ENCODE data around the gene CAV1.

Gene CAV1

DNA sequence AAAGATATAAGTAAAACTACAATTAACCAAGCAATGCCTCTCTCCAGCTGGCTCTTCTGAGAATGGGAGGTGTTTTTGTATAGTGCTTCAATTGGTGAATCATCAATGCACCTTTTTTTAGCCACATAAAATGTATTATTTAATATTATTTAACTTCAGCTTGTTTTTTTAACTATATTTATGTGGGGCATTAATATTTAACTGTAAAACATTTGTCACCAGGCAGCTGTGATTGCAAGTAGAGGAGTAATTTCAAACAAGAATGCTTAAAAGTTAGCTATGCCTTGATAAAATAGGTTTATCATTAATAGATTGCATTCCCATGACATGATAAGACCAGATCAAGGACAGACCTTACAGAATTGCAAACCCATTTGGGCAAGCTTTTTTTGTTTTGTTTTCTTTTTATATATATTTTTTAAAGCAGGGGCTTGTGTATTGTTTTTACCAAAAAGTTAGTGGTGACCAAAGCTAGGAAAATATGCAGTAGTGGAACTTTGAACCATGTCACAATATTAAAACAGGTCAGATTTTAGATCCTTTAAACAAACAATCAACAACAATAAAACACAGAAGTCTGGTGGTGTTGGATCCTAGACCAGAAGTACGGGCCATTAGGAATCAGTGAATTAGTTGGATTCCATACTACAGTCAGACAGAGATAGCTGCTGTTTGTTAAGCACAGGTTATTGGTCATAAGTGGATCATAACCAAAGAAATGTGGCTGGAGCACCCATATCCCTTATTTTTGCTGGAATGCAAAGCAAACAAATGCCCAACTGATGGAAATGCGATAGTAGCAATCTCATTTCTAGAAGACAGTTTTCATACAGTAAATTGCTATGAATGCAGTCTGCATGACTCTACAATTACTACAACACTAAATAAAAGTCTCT lies 22.4 kb upstream of the CAV1 start:
- H3K4me3 ChIP-seq (ENCODE audit: low read depth, low read length) = no peak overlapping the region

DNA sequence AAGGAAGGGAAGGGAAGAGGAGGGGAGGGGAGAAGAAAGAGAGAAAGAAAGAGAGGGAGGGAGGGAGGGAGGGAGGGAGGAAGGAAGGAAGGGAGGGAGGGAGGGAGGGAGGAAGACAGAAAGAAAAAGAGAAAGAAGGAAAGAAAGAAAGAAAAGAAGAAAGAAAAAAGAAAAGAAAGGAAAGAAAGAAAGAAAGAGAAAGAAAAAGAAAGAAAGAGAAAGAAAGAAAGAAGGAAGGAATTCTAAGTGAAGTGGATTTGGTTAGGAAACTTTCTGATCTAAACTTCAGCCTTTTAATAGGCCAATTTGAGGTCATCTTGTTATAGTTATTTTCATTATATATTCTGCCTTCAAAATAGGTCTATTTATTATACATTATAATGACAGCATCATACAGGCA lies 21.0 kb upstream of the CAV1 start:
- no peak overlapping the region for H3K4me3 ChIP-seq (ENCODE audit: low read depth, low read length)

GRCh38 chr7:116505278-116505677 lies 19.6 kb upstream of the CAV1 start:
- H3K4me3 ChIP-seq (ENCODE audit: low read depth, low read length) = no peak overlapping the region

DNA sequence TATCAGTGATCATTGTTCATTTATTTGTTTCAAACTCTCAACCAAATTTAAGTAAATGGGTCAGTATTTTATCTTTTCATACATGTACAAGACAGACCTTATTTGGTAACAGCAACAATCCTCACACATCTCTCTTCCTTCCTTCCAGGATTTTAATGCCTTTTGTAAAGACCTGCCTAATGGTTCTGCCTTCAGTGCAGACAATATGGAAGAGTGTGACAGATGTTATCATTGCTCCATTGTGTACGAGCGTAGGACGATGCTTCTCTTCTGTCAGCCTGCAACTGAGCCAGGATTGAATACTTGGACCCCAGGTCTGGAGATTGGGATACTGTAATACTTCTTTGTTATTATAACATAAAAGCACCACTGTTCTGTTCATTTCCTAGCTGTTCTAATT lies 19.0 kb upstream of the CAV1 start:
- H3K4me3 ChIP-seq (ENCODE audit: low read depth, low read length) = no peak overlapping the region

- H3K4me3 ChIP-seq (ENCODE audit: low read depth, low read length) = no peak overlapping the region
Measured at GRCh38 chr7:116509982-116510579, 14.8 kb upstream of the CAV1 start.

GRCh38 chr7:116510795-116511194 lies 14.0 kb upstream of the CAV1 start:
- no peak overlapping the region for H3K4me3 ChIP-seq (ENCODE audit: low read depth, low read length)

DNA sequence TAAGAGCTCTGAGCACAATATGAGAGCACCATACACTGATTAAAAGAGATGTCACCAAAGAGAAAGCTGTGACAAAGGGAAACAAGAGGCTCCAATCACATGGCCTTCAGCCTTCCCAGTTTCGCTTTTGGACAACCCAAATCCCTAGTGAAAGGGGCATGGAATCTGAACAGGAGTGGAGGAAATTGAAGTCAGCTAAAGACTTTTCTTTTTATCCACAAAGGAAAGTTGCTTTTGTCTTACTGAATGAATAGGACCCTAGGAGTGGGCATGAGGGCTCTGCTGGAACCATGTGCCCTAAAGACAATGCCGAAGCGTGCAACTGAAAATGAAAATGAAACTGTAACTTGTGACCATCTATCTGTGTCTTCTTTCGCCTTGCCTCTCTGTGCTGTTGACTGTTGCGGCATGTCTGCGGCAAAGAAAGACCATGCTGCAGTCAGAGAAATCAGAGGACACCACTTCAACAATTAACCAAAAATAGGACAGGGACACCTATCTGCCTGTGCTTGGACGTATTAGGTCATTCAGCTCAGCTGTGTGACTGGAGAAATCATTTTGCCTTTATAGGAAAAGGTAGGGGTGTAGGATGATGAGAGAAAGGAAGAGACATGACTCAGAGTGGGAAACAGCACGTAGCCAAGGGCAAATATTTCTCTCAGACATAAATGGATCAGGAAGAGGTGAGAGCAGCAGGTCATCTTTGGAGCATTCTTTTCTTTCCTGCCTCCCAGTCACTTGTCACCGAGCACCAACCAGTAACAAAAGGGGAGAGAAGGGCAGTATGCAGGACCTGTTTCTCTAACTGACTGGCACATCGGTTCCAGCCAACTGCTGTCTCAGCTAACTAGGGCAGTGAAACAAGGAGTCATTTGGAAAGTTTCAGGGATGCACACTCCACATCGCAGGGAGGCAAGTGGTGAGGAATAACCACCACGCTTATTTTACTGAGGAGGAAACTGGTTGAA lies 13.0 kb upstream of the CAV1 start:
- H3K4me3 ChIP-seq (ENCODE audit: low read depth, low read length) = no peak overlapping the region

- no peak overlapping the region for H3K4me3 ChIP-seq (ENCODE audit: low read depth, low read length)
Measured at GRCh38 chr7:116512520-116513188, 12.2 kb upstream of the CAV1 start.

GRCh38 chr7:116515584-116515983 lies 9.3 kb upstream of the CAV1 start:
- no peak overlapping the region for H3K4me3 ChIP-seq (ENCODE audit: low read depth, low read length)

DNA sequence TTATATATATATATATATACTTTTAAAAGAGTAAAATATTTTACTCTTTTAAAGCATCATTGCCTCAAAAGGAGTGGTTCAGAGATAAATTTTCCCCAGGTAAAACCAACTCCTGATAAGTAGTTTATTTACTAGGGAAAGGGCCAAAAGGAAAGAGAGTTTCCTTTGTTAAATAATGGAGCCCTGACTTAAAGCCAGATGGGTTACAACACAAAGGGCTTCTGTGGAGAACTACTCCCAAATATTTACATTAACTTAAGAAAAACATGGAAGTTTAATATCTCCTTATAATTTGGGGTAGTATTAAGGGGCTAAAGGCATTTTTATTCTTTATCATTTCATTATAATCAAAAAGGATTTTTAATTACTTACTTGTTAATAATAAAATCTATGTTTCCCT lies 8.5 kb upstream of the CAV1 start:
- no peak overlapping the region for H3K4me3 ChIP-seq (ENCODE audit: low read depth, low read length)

GRCh38 chr7:116517626-116518025 lies 7.2 kb upstream of the CAV1 start:
- H3K4me3 ChIP-seq (ENCODE audit: low read depth, low read length) = no peak overlapping the region

DNA sequence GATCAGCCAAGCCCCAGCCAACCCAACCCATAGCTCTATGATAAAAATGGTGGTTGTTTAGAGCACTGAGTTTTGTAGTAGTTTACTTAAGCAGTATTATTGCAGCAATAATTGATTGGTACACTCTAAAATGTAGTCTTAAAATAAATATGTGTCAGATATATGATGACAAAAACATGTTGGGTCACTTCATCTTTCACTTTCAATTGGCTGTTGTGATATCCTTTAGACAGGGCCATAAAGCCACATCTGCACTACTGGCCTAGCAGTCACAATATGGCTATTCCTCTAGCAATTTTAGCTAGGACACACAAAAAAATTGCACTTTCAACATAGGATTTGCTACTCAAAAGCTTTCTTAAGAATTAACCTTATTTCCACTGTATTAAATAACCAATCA lies 5.9 kb upstream of the CAV1 start:
- H3K4me3 ChIP-seq (ENCODE audit: low read depth, low read length) = no peak overlapping the region

DNA sequence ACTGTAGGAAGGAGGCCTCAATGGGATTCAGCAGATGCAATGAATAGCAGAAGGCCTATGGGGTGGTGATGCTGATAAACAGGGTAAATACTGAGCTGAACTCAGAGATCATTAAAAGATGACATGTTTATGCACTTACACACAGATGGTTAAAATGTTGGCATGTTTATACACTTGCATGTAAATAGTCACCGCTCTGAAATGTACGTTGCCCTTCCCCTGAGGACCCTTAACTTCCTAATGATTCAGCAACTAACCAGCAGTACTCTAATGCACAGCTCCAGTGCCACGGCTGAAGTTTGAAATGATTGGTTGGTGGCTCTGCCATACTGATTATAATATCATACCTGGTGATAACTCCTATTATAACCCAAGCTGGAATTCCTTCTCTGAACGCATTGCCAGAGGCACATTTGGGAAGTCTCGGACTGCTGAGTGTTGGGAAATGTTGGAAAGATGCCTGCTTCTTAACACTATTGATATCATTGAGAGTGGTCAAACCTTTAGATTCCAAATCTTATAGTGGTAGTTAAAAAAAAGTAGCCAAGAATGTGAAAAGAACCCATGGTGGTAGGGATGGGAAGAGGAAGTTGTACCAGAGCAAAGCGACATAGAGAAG lies 3.7 kb upstream of the CAV1 start:
- no peak overlapping the region for H3K4me3 ChIP-seq (ENCODE audit: low read depth, low read length)

DNA sequence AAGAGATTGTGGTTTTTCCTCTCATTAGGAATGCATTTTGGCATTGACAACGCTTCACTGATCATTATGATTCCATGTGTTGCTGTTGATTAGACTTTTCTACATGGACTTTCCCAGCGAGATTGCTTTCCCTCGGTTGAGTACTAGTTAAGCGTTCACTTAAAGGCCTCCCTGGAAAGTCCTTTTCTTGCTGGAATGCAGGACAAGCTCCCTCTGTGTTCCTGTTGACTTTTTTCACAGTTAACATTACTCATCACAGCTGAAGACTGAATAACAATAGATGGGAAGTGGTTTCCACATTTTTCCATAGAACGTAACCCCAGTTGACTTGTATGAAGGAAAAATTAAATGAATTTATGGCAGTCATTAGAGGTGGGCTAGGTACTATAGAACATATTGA lies 2.6 kb upstream of the CAV1 start:
- no peak overlapping the region for H3K4me3 ChIP-seq (ENCODE audit: low read depth, low read length)

DNA sequence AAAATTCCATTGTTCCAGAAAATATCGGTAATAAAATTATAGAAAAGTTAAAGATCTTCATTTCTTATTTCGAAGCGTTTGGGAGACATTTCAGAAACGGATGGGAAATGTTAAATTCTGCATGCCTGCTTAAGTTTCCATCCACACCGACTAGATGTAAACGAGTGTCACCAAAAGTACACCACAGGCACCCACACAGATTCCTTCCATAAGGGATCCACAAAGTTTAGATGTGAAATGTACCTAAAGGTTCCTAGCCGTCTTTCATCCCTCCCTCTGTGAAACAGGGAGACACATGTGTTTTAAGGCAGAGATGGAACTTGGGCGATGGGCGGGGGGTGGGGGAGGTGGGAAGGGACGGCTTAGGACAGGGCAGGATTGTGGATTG lies 621 bp upstream of the CAV1 start:
- no peak overlapping the region for H3K4me3 ChIP-seq (ENCODE audit: low read depth, low read length)

- peak overlapping the region; percentile 53 for H3K4me3 ChIP-seq (ENCODE audit: low read depth, low read length)
Measured at GRCh38 chr7:116525298-116525912, 569 bp downstream of the CAV1 start.

DNA sequence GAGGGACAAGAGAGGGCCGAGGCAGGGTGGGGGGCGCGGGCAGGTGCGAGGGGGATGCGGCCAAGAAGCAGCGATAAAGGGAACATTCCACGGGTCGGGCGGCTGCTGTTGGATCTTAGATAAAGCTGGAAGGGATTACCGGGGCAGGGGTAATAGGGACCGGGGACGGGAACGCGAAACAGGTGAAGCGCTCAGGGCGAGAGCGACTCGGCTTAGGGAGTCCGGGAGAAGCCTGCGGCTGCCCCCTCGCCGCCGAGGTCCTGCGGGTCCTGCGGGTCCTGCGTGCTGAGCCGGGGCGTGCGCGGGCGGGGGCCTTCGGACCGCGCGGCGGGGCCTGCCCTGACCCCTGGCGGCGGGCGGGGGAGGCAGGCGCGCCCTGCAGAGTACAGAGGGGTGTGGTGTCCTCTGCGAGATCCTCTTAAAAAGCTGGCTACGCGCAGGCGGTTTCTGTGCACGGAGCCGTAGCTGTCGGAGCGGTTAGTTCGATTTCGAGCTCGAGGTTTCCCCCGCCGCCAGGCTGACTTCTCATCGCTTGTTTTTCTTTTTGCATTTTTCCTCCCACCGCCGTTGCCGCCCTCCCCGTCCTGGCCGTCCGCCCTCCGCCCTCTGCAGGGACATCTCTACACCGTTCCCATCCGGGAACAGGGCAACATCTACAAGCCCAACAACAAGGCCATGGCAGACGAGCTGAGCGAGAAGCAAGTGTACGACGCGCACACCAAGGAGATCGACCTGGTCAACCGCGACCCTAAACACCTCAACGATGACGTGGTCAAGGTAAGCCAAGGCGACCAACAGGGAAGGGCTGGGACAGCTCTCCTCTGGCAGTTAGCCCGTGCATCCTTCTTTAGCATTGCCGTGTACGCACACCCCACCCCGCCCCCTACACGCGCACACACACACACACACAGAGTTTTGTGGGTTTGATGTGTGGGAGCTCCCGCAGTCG lies 1.4 kb downstream of the CAV1 start:
- H3K4me3 ChIP-seq (ENCODE audit: low read depth, low read length) = peak overlapping the region; percentile 53

GRCh38 chr7:116526897-116527296 lies 2.1 kb downstream of the CAV1 start:
- peak overlapping the region; percentile 53 for H3K4me3 ChIP-seq (ENCODE audit: low read depth, low read length)

GRCh38 chr7:116527521-116527920 lies 2.7 kb downstream of the CAV1 start:
- H3K4me3 ChIP-seq (ENCODE audit: low read depth, low read length) = no peak overlapping the region

Measured in iPS-11a (cell line).